NT2/D1 (cell line): Measurements from ENCODE around the gene ASGR1.

Experiments
- DNase-seq: peaks from one replicate; pipeline ENCODE4 v3.0.0-alpha.2; 2011; ENCODE audit warnings: low read depth, low spot score
- H3K27me3 ChIP-seq: 2 replicates; pipeline ENCODE4 v1.6.0; 2011; ENCODE audit warnings: mild to moderate bottlenecking; ENCODE audit not compliant: insufficient read length, insufficient read depth
- H3K36me3 ChIP-seq: 2 replicates; pipeline ENCODE4 v1.6.1; 2011; ENCODE audit warnings: mild to moderate bottlenecking, low read length, mixed read lengths; ENCODE audit not compliant: insufficient read depth, insufficient read length
- H3K4me1 ChIP-seq: 2 replicates; pipeline ENCODE4 v1.5.1; 2011; ENCODE audit not compliant: insufficient read depth, insufficient read length
- H3K4me3 ChIP-seq: 2 replicates; pipeline ENCODE4 v1.5.1; 2011; ENCODE audit warnings: low read depth; ENCODE audit not compliant: insufficient read length
- H3K9ac ChIP-seq: 2 replicates; pipeline ENCODE4 v1.6.0; 2011; ENCODE audit warnings: low read depth; ENCODE audit not compliant: insufficient read length
- H3K9me3 ChIP-seq: 2 replicates; pipeline ENCODE4 v1.5.1; 2011; ENCODE audit warnings: mild to moderate bottlenecking, low read length; ENCODE audit not compliant: insufficient read depth
- SUZ12 ChIP-seq: IDR thresholded peaks from 2 replicates; pipeline ENCODE4 v1.6.1; 2011; ENCODE audit not compliant: insufficient read length, insufficient read depth; ENCODE audit errors: extremely low read depth
- YY1 ChIP-seq: IDR thresholded peaks from 2 replicates; pipeline ENCODE4 v1.6.1; 2011; ENCODE audit not compliant: insufficient read length, insufficient read depth
- ZNF274 ChIP-seq: IDR thresholded peaks from 2 replicates; pipeline ENCODE4 v1.6.1; 2011; ENCODE audit warnings: mild to moderate bottlenecking, low read depth, low read length

Gene ASGR1

GRCh38 chr17:7215136-7215638 lies 36.0 kb upstream of the ASGR1 start:
- Histone ChIP-seq H3K36me3 (no peaks in the 10 kb centered on the region), H3K4me3 (peak overlapping the region; percentile 20), H3K9ac (peak overlapping the region; percentile 37), H3K9me3 (no peaks in the 10 kb centered on the region), H3K27me3 (no peaks in the 10 kb centered on the region), H3K4me1 (peaks cover 10% of the 10 kb centered on the region)
- TF ChIP-seq ZNF274 = no peak
- no peak for TF ChIP-seq SUZ12
- TF ChIP-seq YY1 = no peak
- DNase-seq = no peak

- Histone ChIP-seq H3K9me3 (no peaks in the 10 kb centered on the region), H3K36me3 (no peaks in the 10 kb centered on the region), H3K4me1 (peaks cover 10% of the 10 kb centered on the region), H3K9ac (no peak overlapping the region), H3K27me3 (no peaks in the 10 kb centered on the region), H3K4me3 (peak overlapping the region; percentile 36)
- DNase-seq = peak; percentile 96
- TF ChIP-seq SUZ12 (no peak), ZNF274 (no peak), YY1 (no peak)
Measured at GRCh38 chr17:7214300-7215135, 35.3 kb upstream of the ASGR1 start.

- TF ChIP-seq SUZ12 = no peak
- TF ChIP-seq ZNF274 = no peak
- no peak for TF ChIP-seq YY1
- Histone ChIP-seq H3K4me3 (no peak overlapping the region), H3K4me1 (peaks cover 8% of the 10 kb centered on the region), H3K9me3 (no peaks in the 10 kb centered on the region), H3K27me3 (no peaks in the 10 kb centered on the region), H3K9ac (no peak overlapping the region), H3K36me3 (no peaks in the 10 kb centered on the region)
- DNase-seq = peak; percentile 96
Measured at GRCh38 chr17:7213895-7214299, 34.7 kb upstream of the ASGR1 start.

- DNase-seq = no peak
- TF ChIP-seq YY1 (no peak), SUZ12 (no peak), ZNF274 (no peak)
- Histone ChIP-seq H3K9ac (peak overlapping the region; percentile 50), H3K36me3 (no peaks in the 10 kb centered on the region), H3K4me3 (no peak overlapping the region), H3K27me3 (no peaks in the 10 kb centered on the region), H3K9me3 (no peaks in the 10 kb centered on the region), H3K4me1 (peaks cover 12% of the 10 kb centered on the region)
Measured at GRCh38 chr17:7211491-7212273, 32.5 kb upstream of the ASGR1 start.

GRCh38 chr17:7208754-7209460 lies 29.7 kb upstream of the ASGR1 start:
- DNase-seq = no peak
- Histone ChIP-seq H3K9ac (peak overlapping the region; percentile 50), H3K36me3 (peaks cover under 1% of the 10 kb centered on the region), H3K9me3 (no peaks in the 10 kb centered on the region), H3K4me3 (no peak overlapping the region), H3K27me3 (no peaks in the 10 kb centered on the region), H3K4me1 (peaks cover 12% of the 10 kb centered on the region)
- TF ChIP-seq ZNF274 = no peak
- no peak for TF ChIP-seq SUZ12
- TF ChIP-seq YY1 = no peak

GRCh38 chr17:7208027-7208571 lies 28.9 kb upstream of the ASGR1 start:
- H3K4me1 ChIP-seq = peaks cover 12% of the 10 kb centered on the region
- no peak for DNase-seq
- TF ChIP-seq ZNF274 (no peak), YY1 (no peak), SUZ12 (no peak)
- H3K4me3 ChIP-seq = no peak overlapping the region
- H3K9me3 ChIP-seq = no peaks in the 10 kb centered on the region
- H3K9ac ChIP-seq = peak overlapping the region; percentile 50
- peaks cover 8% of the 10 kb centered on the region for H3K36me3 ChIP-seq
- H3K27me3 ChIP-seq = no peaks in the 10 kb centered on the region
